Natural killer cell (primary cell): Measurements from ENCODE around the gene ZNF746. TPM values are rescaled to one million over a fixed set of nuclear protein-coding genes. Genes with fewer than 3 reads are reported as not detected.

Source experiments
- ATAC-seq, 3 donors: fragments of 150-1000 bp in 2 of 3; fragments of 200-7000 bp in 1 of 3; cut with Tn5 transposase; 1 replicate in 1 of 3; 2 replicates in 2 of 3; pipeline ENCODE4 v1.10.0; 2021; ENCODE audit warnings: mild to moderate bottlenecking in 2 of 3, moderate library complexity in 2 of 3
- DNase-seq, 2 donors: peaks; one replicate each; pipeline versions ENCODE4 v3.0.0 to v3.0.0-alpha.2; 2013 to 2021; ENCODE audit warnings: mixed read lengths in 1 of 2
- H3K27ac ChIP-seq: one replicate; pipeline ENCODE4 v1.5.1; 2013; ENCODE audit warnings: mild to moderate bottlenecking, low read length
- H3K27me3 ChIP-seq: one replicate; pipeline ENCODE4 v1.6.1; 2013; ENCODE audit warnings: low read length; ENCODE audit not compliant: control insufficient read depth, insufficient read depth
- H3K36me3 ChIP-seq: one replicate; pipeline ENCODE4 v1.6.1; 2013; ENCODE audit warnings: low read length; ENCODE audit not compliant: control insufficient read depth, insufficient read depth
- H3K4me1 ChIP-seq: one replicate; pipeline ENCODE4 v1.6.1; 2013; ENCODE audit warnings: low read length; ENCODE audit not compliant: control insufficient read depth, insufficient read depth
- H3K4me3 ChIP-seq: one replicate; pipeline ENCODE4 v1.5.1; 2013; ENCODE audit warnings: low read length
- H3K9me3 ChIP-seq: one replicate; pipeline ENCODE4 v1.6.1; 2013; ENCODE audit warnings: low read length; ENCODE audit not compliant: control insufficient read depth, insufficient read depth
- H3K27ac Mint-ChIP-seq, 2 donors: one replicate each; pipeline ENCODE4 v1.8.0; 2022; ENCODE audit warnings: mild to moderate bottlenecking in 2 of 2, mixed read lengths in 2 of 2, moderate library complexity in 1 of 2
- H3K27me3 Mint-ChIP-seq, 2 donors: one replicate each; pipeline ENCODE4 v1.8.0; 2022; ENCODE audit warnings: low read depth in 2 of 2, mixed read lengths in 2 of 2
- H3K36me3 Mint-ChIP-seq: one replicate; pipeline ENCODE4 v1.8.0; 2022; ENCODE audit warnings: mixed read lengths
- H3K4me1 Mint-ChIP-seq, 2 donors: one replicate each; pipeline ENCODE4 v1.8.0; 2022; ENCODE audit warnings: mixed read lengths in 2 of 2
- H3K4me3 Mint-ChIP-seq: one replicate; pipeline ENCODE4 v1.8.0; 2022; ENCODE audit warnings: mild to moderate bottlenecking, moderate library complexity, mixed read lengths
- H3K9me3 Mint-ChIP-seq, 2 donors: one replicate each; pipeline ENCODE4 v1.8.0; 2022; ENCODE audit warnings: mixed read lengths in 2 of 2
- WGBS: methylation state at CpG from one replicate; pipeline ENCODE4 v1.1.7; 2013; ENCODE audit warnings: missing lambda C conversion rate; ENCODE audit not compliant: insufficient coverage; 5-methylcytosine and 5-hydroxymethylcytosine counted together
- intact Hi-C: fragments of 100-400 bp; cut with micrococcal nuclease; formaldehyde crosslinking; loops from one replicate; pipeline ENCODE4 v1.14.2; 2022
- total RNA-seq, 4 donors: library from RNA; stranded (reverse); fragments of 120-200 nt in 1 of 4; gene quantifications; one replicate each; pipeline versions ENCODE4 v1.2.3 to v1.2.4, GENCODE V29; 2013 to 2022
- TF ChIP-seq, protein P1 (sequence below): fragments of 200-600 bp; IDR thresholded peaks from one replicate; pipeline ENCODE4 v1.8.0; 2022; ENCODE audit warnings: antibody characterized with exemption

The ZNF746 gene
- total RNA-seq, 3 donors from 2014 or later (not counting 1 experiment from before 2014, with no cell fraction given), result 41.4 to 48.6 (median 47.3) TPM

DNA sequence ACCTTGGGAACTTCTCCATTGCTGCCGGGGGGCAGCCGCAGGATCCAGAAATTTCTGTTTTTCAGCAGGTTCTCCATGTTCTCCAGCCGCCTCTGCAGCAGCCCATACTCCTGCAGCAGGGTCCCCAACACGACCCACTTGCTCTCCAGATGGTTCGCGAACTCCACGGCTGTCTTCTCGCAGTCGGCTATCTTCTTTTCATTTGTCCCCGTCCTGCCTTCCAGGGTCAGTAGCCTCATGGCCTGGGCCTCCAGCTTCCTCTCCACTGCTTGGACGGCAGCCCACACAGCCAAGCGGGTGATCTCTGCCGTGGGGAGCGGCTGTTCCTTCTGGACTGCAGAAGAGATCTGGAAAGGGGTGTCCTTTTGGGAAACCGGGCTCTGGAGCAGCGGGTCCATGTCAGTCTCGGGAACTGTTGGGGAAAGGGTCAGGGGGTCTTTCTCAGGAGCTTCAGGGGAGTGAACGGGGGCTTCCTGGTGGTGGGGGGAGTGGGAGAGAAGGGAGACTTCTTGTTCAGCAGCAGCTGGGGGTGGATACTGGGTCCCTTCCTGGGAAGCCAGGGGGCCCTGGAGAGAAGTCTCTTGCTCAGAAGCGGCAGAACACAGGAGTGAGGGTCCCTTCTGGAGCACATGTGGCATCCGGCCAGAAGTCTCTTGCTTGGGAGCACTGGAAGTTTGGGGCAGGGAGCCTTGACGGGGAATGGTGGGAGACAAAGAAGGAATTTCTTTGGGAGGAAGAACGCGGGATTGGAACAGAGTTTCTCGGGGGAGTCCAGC is 42.2 kb downstream of the ZNF746 start:
- Histone ChIP-seq H3K4me3 (no peak overlapping the region), H3K27ac (no peak overlapping the region), H3K27me3 (no peaks in the 10 kb centered on the region), H3K9me3 (no peaks in the 10 kb centered on the region), H3K4me1 (peaks cover 7% of the 10 kb centered on the region), H3K36me3 (peaks cover 37% of the 10 kb centered on the region)
- TF ChIP-seq, protein P1, sequence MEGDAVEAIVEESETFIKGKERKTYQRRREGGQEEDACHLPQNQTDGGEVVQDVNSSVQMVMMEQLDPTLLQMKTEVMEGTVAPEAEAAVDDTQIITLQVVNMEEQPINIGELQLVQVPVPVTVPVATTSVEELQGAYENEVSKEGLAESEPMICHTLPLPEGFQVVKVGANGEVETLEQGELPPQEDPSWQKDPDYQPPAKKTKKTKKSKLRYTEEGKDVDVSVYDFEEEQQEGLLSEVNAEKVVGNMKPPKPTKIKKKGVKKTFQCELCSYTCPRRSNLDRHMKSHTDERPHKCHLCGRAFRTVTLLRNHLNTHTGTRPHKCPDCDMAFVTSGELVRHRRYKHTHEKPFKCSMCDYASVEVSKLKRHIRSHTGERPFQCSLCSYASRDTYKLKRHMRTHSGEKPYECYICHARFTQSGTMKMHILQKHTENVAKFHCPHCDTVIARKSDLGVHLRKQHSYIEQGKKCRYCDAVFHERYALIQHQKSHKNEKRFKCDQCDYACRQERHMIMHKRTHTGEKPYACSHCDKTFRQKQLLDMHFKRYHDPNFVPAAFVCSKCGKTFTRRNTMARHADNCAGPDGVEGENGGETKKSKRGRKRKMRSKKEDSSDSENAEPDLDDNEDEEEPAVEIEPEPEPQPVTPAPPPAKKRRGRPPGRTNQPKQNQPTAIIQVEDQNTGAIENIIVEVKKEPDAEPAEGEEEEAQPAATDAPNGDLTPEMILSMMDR, result no peak
- Mint-ChIP-seq H3K27ac (no peak overlapping the region), H3K36me3 (no peaks in the 10 kb centered on the region), H3K4me1 (peaks cover 23 to 31% of the 10 kb centered on the region in 2 donors), H3K9me3 (no peaks in the 10 kb centered on the region), H3K27me3 (no peaks in the 10 kb centered on the region), H3K4me3 (no peak overlapping the region)
- intact Hi-C loops, result no loop called here
- ATAC-seq (no peak), DNase-seq (no peak)
- WGBS, result 95% methylated on average over 24 of the region's 24 CpGs

DNA sequence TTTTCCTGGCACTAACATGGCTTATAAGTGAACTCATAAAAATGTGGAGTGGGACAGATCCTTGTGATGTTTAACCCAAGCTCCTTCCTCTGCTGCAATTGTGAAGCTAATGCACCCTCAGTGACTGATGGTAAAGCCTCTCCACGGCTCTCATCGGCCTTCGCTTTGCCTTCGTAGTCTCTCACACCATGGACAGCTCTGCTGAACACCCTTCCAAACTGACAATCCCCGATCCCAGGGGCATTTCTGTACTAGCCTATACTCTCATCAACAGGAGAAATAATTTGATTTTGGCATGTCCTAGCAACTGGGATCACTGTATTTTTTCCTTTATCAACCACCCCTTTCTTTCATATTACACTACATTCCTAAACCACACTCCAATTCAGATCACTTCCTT is 42.9 kb downstream of the ZNF746 start:
- peaks cover 44% of the 10 kb centered on the region for H3K36me3 ChIP-seq
- H3K27ac Mint-ChIP-seq, result no peak overlapping the region
- no peaks in the 10 kb centered on the region for H3K9me3 Mint-ChIP-seq
- TF ChIP-seq, protein P1, result no peak
- H3K4me3 Mint-ChIP-seq, result no peak overlapping the region
- DNase-seq, result no peak
- intact Hi-C loops, result no loop called here
- H3K4me1 Mint-ChIP-seq, result peaks cover 23 to 31% of the 10 kb centered on the region in 2 donors
- no peaks in the 10 kb centered on the region for H3K27me3 Mint-ChIP-seq
- H3K4me3 ChIP-seq, result no peak overlapping the region
- WGBS, result 97% methylated on average over 5 of the region's 5 CpGs
- no peaks in the 10 kb centered on the region for H3K9me3 ChIP-seq
- H3K27me3 ChIP-seq, result no peaks in the 10 kb centered on the region
- H3K36me3 Mint-ChIP-seq, result peaks cover 2% of the 10 kb centered on the region
- ATAC-seq, result no peak
- no peak overlapping the region for H3K27ac ChIP-seq
- peaks cover 7% of the 10 kb centered on the region for H3K4me1 ChIP-seq

DNA sequence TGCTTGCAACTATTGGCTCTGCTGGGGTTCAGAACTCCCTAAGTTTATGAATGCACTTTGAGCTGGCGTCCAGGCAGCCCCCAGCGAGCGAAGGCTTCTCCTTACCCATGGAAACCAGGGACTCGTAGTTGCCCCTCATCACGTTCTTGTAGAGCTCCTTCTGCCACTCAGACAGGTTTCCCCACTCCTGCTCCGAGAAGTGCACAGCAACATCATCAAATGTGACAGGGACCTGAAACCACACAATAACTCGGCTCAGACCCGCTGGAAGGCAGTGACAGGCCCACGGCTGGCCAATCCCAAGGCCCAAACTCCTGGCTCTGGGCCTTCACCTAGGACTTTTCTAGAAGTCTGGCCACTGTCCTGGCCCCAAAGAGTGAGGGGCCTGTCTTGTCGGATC is 43.6 kb downstream of the ZNF746 start:
- Mint-ChIP-seq H3K27me3 (no peaks in the 10 kb centered on the region), H3K4me3 (no peak overlapping the region), H3K36me3 (peaks cover 7% of the 10 kb centered on the region), H3K4me1 (peaks cover 23 to 31% of the 10 kb centered on the region in 2 donors), H3K9me3 (no peaks in the 10 kb centered on the region), H3K27ac (no peak overlapping the region)
- no peak overlapping the region for H3K27ac ChIP-seq
- DNase-seq (no peak), ATAC-seq (no peak)
- H3K36me3 ChIP-seq, result peaks cover 51% of the 10 kb centered on the region
- intact Hi-C loops, result no loop called here
- WGBS, result 98% methylated on average over 10 of the region's 10 CpGs
- H3K27me3 ChIP-seq, result no peaks in the 10 kb centered on the region
- no peaks in the 10 kb centered on the region for H3K9me3 ChIP-seq
- TF ChIP-seq, protein P1, result no peak
- no peak overlapping the region for H3K4me3 ChIP-seq
- peaks cover 4% of the 10 kb centered on the region for H3K4me1 ChIP-seq

DNA sequence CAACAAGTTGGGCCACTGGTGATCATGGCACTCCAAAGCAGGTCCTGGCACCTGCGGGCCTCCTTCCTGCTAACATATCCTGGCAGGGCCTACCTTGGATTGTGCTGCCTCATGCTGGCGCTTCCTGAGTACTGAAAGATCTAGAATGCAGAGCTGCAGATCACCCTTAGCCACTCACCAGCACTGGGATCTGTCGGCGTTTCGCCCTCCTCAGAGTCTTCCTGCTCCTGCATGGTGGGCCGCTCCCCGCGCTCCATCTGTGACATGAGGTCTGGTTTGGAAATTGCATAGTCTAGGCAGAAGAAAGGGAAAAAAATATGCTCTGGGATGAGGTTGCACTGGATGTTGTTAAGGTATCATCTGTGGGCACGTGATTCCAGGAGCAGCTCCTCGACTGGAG is 46.8 kb downstream of the ZNF746 start:
- DNase-seq, result no peak
- H3K36me3 ChIP-seq, result peaks cover 62% of the 10 kb centered on the region
- no peaks in the 10 kb centered on the region for H3K9me3 ChIP-seq
- WGBS, result 96% methylated on average over 10 of the region's 10 CpGs
- intact Hi-C loops, result no loop called here
- H3K4me1 Mint-ChIP-seq, result peaks cover 0 to 6% of the 10 kb centered on the region in 2 donors
- H3K4me3 Mint-ChIP-seq, result no peak overlapping the region
- no peak overlapping the region for H3K27ac ChIP-seq
- ATAC-seq, result no peak
- no peak overlapping the region for H3K27ac Mint-ChIP-seq
- no peaks in the 10 kb centered on the region for H3K27me3 ChIP-seq
- no peaks in the 10 kb centered on the region for H3K4me1 ChIP-seq
- no peaks in the 10 kb centered on the region for H3K9me3 Mint-ChIP-seq
- no peak overlapping the region for H3K4me3 ChIP-seq
- peaks cover 7% of the 10 kb centered on the region for H3K36me3 Mint-ChIP-seq
- H3K27me3 Mint-ChIP-seq, result no peaks in the 10 kb centered on the region
- TF ChIP-seq, protein P1, result no peak
